ENCODE measurements around the gene CDC42EP3. TPM values are rescaled to one million over a fixed set of nuclear protein-coding genes. Genes with fewer than 3 reads are reported as not detected.
A peak's percentile ranks its signal among the peaks of the same experiment; 100 is the strongest.

Gene CDC42EP3
- total and polyA plus RNA-seq, 4 experiments from 2014 or later, result 56.1 to 107 (median 60.1) TPM

DNA sequence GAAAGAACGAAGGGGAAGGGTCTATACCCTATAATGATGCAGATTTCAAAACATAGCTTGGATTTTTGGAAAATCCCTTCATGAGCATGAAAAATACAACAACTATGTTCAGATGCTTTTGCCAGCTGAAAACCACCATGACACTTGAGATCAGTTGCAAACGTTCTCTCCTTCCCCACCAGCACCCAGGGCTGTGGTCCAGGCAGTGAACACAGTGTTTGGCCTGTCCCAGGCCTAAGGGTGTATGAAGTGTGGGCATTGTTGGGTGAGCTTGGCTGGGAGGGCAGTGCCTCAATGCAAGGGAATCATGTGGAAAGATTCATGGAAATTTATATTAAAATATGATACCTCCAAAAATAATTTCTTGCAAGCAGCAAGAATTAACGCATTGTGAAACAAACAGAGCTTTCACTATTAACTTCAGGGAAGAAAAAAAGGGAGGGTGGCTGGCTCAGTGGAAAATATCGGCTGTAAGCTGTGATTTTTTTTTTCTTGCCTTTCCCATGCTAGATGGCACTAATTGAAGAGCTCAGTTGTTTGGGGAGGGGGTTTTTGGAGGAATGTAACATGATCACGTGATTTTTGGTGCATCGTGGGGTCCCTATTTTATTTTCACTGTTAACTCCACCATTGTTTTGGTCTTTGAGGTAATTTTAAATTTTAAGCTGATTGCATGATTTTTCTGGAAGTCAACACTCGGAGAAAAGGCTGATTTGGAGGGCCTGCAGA is 52.0 kb downstream of the CDC42EP3 start:
- intact Hi-C loops (cut with micrococcal nuclease), result loop anchor here (5.0 kb wide), 2 partner anchors 53 to 82 kb away; partner anchors contain the start of gene CDC42EP3
- Mint-ChIP-seq H3K27me3 (no peaks in the 10 kb centered on the region), H3K36me3 (peaks cover 24 to 39% of the 10 kb centered on the region in 2 donors), H3K4me1 (peaks cover 57 to 90% (median 79%) of the 10 kb centered on the region in 4 donors), H3K4me3 (peak overlapping the region in 2 of 8 donors; percentile 48 to 52), H3K9me3 (peaks cover 0 to 3% (median 0%) of the 10 kb centered on the region in 8 donors), H3K27ac (peak overlapping the region in 5 of 7 donors; percentile 22 to 77 (median 51))
- no peak overlapping the region for H3K27ac ChIP-seq (ENCODE audit: low read depth, low read length)
- H3K36me3 ChIP-seq (ENCODE audit: insufficient read depth, low read length), result no peaks in the 10 kb centered on the region
- ChIA-PET POLR2A (ENCODE audit: partially characterized antibody) (interaction anchor here (0.8 to 10.2 kb wide), 11 partner anchors 8 to 53 kb away, joined by 3 to 242 read pairs (median 3); no protein-coding TSS in a partner anchor), CTCF (ENCODE audit: partially characterized antibody) (interaction anchor here (1.1 to 7.1 kb wide), 6 partner anchors 8 to 205 kb away, joined by 3 to 44 read pairs (median 4); no protein-coding TSS in a partner anchor)
- no peak for DNase-seq
- no peaks in the 10 kb centered on the region for H3K9me3 ChIP-seq (ENCODE audit: control insufficient read depth in 1 of 2, low read length in 2 of 2)
- H3K4me1 ChIP-seq (ENCODE audit: insufficient read depth, low read length), result peaks cover 74% of the 10 kb centered on the region
- H3K27me3 ChIP-seq (ENCODE audit: insufficient read depth, low read length), result no peaks in the 10 kb centered on the region
- H3K4me3 ChIP-seq (ENCODE audit: low read length in 2 of 2), result no peak overlapping the region

- intact Hi-C loops (cut with micrococcal nuclease), result loop anchor here (5.0 kb wide), 2 partner anchors 54 to 81 kb away; partner anchors contain the start of gene CDC42EP3
- Mint-ChIP-seq H3K4me1 (peaks cover 54 to 89% (median 77%) of the 10 kb centered on the region in 4 donors), H3K36me3 (peaks cover 17 to 42% of the 10 kb centered on the region in 2 donors), H3K27me3 (no peaks in the 10 kb centered on the region), H3K9me3 (peaks cover 0 to 3% (median 0%) of the 10 kb centered on the region in 8 donors), H3K27ac (peak overlapping the region in 5 of 7 donors; percentile 29 to 94 (median 73)), H3K4me3 (peak overlapping the region in 1 of 8 donors; percentile 17)
- ChIA-PET POLR2A (ENCODE audit: partially characterized antibody) (interaction anchor here (1.0 to 10.2 kb wide), 8 partner anchors 8 to 54 kb away, joined by 3 to 242 read pairs (median 7); no protein-coding TSS in a partner anchor), CTCF (ENCODE audit: partially characterized antibody) (interaction anchor here (1.1 to 7.1 kb wide), 6 partner anchors 16 to 204 kb away, joined by 3 to 44 read pairs (median 4); no protein-coding TSS in a partner anchor)
- Histone ChIP-seq H3K36me3 (ENCODE audit: insufficient read depth, low read length) (no peaks in the 10 kb centered on the region), H3K4me1 (ENCODE audit: insufficient read depth, low read length) (peaks cover 72% of the 10 kb centered on the region), H3K4me3 (ENCODE audit: low read length in 2 of 2) (no peak overlapping the region), H3K9me3 (ENCODE audit: control insufficient read depth in 1 of 2, low read length in 2 of 2) (no peaks in the 10 kb centered on the region), H3K27ac (ENCODE audit: low read depth, low read length) (no peak overlapping the region), H3K27me3 (ENCODE audit: insufficient read depth, low read length) (no peaks in the 10 kb centered on the region)
- DNase-seq, result no peak
Observed at GRCh38 chr2:37618326-37618725, 53.1 kb downstream of the CDC42EP3 start.

- peak overlapping the region in 4 of 8 donors; percentile 18 to 74 (median 64) for H3K4me3 Mint-ChIP-seq
- ChIA-PET CTCF (ENCODE audit: partially characterized antibody) (interaction anchor here (0.6 to 7.1 kb wide), 4 partner anchors 16 to 222 kb away, joined by 3 to 44 read pairs (median 3); no protein-coding TSS in a partner anchor), POLR2A (ENCODE audit: partially characterized antibody) (interaction anchor here (1.4 to 10.2 kb wide), 5 partner anchors 9 to 55 kb away, joined by 7 to 242 read pairs (median 11); no protein-coding TSS in a partner anchor)
- peaks cover 49 to 85% (median 74%) of the 10 kb centered on the region in 4 donors for H3K4me1 Mint-ChIP-seq
- Histone ChIP-seq H3K27ac (ENCODE audit: low read depth, low read length) (peak overlapping the region; percentile 37), H3K4me1 (ENCODE audit: insufficient read depth, low read length) (peaks cover 62% of the 10 kb centered on the region), H3K27me3 (ENCODE audit: insufficient read depth, low read length) (no peaks in the 10 kb centered on the region), H3K36me3 (ENCODE audit: insufficient read depth, low read length) (no peaks in the 10 kb centered on the region), H3K9me3 (ENCODE audit: control insufficient read depth in 1 of 2, low read length in 2 of 2) (no peaks in the 10 kb centered on the region), H3K4me3 (ENCODE audit: low read length in 2 of 2) (no peak overlapping the region)
- intact Hi-C loops (cut with micrococcal nuclease), result loop anchor here (2.0 to 5.0 kb wide), 3 partner anchors 17 to 80 kb away; partner anchors contain the start of gene CDC42EP3
- peak overlapping the region; percentile 91 to 97 (median 96) for H3K27ac Mint-ChIP-seq
- peaks cover 0 to 2% (median 0%) of the 10 kb centered on the region in 8 donors for H3K9me3 Mint-ChIP-seq
- no peaks in the 10 kb centered on the region for H3K27me3 Mint-ChIP-seq
- DNase-seq, result no peak
- peaks cover 17 to 37% of the 10 kb centered on the region in 2 donors for H3K36me3 Mint-ChIP-seq
Observed at GRCh38 chr2:37617119-37617892, 54.1 kb downstream of the CDC42EP3 start.

GRCh38 chr2:37616677-37617005 is 54.8 kb downstream of the CDC42EP3 start:
- CTCF ChIA-PET (ENCODE audit: partially characterized antibody), result interaction anchor here (1.3 to 3.1 kb wide), 5 partner anchors 15 to 40 kb away, joined by 4 to 14 read pairs (median 4); no protein-coding TSS in a partner anchor
- peak overlapping the region in 4 of 8 donors; percentile 55 to 76 (median 70) for H3K4me3 Mint-ChIP-seq
- no peaks in the 10 kb centered on the region for H3K9me3 ChIP-seq (ENCODE audit: control insufficient read depth in 1 of 2, low read length in 2 of 2)
- H3K27ac ChIP-seq (ENCODE audit: low read depth, low read length), result peak overlapping the region; percentile 37
- H3K4me1 Mint-ChIP-seq, result peaks cover 51 to 86% (median 75%) of the 10 kb centered on the region in 4 donors
- peak overlapping the region; percentile 91 to 97 (median 96) for H3K27ac Mint-ChIP-seq
- intact Hi-C loops (cut with micrococcal nuclease), result loop anchor here (1.0 to 5.0 kb wide), 6 partner anchors 10 to 79 kb away; partner anchors contain the start of gene CDC42EP3
- H3K27me3 Mint-ChIP-seq, result no peaks in the 10 kb centered on the region
- no peaks in the 10 kb centered on the region for H3K27me3 ChIP-seq (ENCODE audit: insufficient read depth, low read length)
- H3K36me3 Mint-ChIP-seq, result peaks cover 17 to 32% of the 10 kb centered on the region in 2 donors
- POLR2A ChIA-PET (ENCODE audit: partially characterized antibody), result interaction anchor here (0.7 to 8.3 kb wide), 14 partner anchors 8 to 65 kb away, joined by 3 to 134 read pairs (median 6); partner anchors contain the start of gene CDC42EP3
- no peak overlapping the region for H3K4me3 ChIP-seq (ENCODE audit: low read length in 2 of 2)
- no peak for DNase-seq
- H3K9me3 Mint-ChIP-seq, result peaks cover 0 to 2% (median 0%) of the 10 kb centered on the region in 8 donors
- no peaks in the 10 kb centered on the region for H3K36me3 ChIP-seq (ENCODE audit: insufficient read depth, low read length)
- peaks cover 66% of the 10 kb centered on the region for H3K4me1 ChIP-seq (ENCODE audit: insufficient read depth, low read length)

DNA sequence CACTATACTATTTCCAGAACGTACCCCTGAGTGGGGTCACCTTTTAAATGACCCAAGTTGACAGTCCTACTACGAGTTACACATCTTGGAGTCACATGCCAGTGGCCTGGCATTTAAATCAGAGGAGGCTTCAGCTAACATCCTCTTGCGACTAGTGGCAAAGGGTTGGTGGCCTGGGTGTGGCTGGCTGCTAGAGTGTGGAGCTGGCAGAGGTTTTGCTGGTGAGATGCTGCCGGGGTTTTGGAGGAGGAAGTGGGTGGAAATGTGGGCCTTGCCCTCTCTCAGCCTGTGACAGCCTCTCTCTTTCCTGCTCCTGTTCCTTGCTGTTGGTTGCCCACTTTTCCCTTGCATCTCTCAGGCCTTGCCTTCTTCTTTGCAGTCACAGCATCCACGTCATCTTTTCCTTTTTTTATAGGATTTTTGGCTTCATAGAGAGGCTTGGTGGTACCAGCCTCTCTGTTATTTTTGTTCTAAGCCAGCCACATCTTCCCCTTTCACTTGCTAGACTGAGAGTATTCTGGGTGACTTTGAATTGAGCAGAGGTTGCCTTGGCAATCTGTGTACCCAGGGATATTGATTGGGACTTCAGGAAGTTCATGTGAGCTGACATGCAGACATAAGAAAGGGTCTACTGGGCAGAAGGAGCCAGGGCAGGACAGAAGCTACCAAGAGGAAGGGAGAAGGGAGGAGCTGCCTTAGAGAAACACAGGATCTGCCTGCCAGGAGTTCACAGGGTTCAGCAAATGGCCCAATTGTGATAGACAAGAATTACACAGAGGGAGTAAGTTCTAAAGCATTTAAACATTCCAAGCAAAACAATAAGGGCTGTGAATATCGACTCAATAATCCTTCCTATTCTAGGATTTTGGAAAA is 55.4 kb downstream of the CDC42EP3 start:
- CTCF ChIA-PET (ENCODE audit: partially characterized antibody), result interaction anchor here (0.8 to 3.1 kb wide), 9 partner anchors 8 to 41 kb away, joined by 3 to 14 read pairs (median 4); no protein-coding TSS in a partner anchor
- no peak overlapping the region for H3K4me3 ChIP-seq (ENCODE audit: low read length in 2 of 2)
- H3K36me3 Mint-ChIP-seq, result peaks cover 11 to 26% of the 10 kb centered on the region in 2 donors
- H3K36me3 ChIP-seq (ENCODE audit: insufficient read depth, low read length), result no peaks in the 10 kb centered on the region
- H3K4me1 Mint-ChIP-seq, result peaks cover 53 to 80% (median 70%) of the 10 kb centered on the region in 4 donors
- H3K27ac ChIP-seq (ENCODE audit: low read depth, low read length), result peak overlapping the region; percentile 37
- peaks cover 0 to 1% (median 0%) of the 10 kb centered on the region in 8 donors for H3K9me3 Mint-ChIP-seq
- intact Hi-C loops (cut with micrococcal nuclease), result loop anchor here (1.0 to 5.0 kb wide), 6 partner anchors 10 to 79 kb away; partner anchors contain the start of gene CDC42EP3
- peaks cover 72% of the 10 kb centered on the region for H3K4me1 ChIP-seq (ENCODE audit: insufficient read depth, low read length)
- H3K27ac Mint-ChIP-seq, result peak overlapping the region; percentile 90 to 97 (median 96)
- H3K4me3 Mint-ChIP-seq, result peak overlapping the region in 7 of 8 donors; percentile 26 to 76 (median 74)
- H3K27me3 Mint-ChIP-seq, result no peaks in the 10 kb centered on the region
- no peaks in the 10 kb centered on the region for H3K27me3 ChIP-seq (ENCODE audit: insufficient read depth, low read length)
- POLR2A ChIA-PET (ENCODE audit: partially characterized antibody), result interaction anchor here (0.7 to 8.3 kb wide), 20 partner anchors 8 to 217 kb away, joined by 3 to 134 read pairs (median 5); partner anchors contain the start of gene CDC42EP3
- DNase-seq, result peak; percentile 73 to 81 (median 77)
- no peaks in the 10 kb centered on the region for H3K9me3 ChIP-seq (ENCODE audit: control insufficient read depth in 1 of 2, low read length in 2 of 2)

All from CD4-positive, alpha-beta memory T cell (primary cell).